Measurements from ENCODE around the gene ETFB. TPM values are rescaled to one million over a fixed set of nuclear protein-coding genes. Genes with fewer than 3 reads are reported as not detected.

ETFB gene
- total and polyA plus RNA-seq, 9 of the 15 experiments (the other 6 are each of a cell fraction or from before 2014, with no cell fraction given): 18.1 to 143 (median 96.1) TPM

DNA sequence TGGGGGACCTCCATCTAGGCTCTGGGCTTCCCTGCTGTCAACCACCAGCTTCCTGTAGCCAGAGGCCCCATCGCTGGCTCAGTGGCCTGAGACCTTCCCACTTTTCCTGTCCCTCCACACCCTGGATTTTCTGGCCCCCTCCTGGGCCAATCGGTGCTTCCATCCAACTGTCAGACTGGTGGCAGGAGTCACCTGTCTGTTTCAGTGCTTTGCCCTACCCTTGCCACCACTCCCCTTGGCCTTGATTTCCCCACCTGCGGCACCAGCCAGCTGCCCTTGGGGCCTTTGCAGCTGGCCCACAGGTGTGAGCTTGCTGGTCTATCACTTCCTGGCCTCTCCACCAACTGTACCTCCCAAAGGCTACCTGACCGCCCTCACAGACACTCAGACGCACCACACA, 36.8 kb downstream of the ETFB start:
- DNase-seq (ENCODE audit: extremely low read depth in 1 of 4, low spot score in 3 of 4): no peak
- intact Hi-C loops (cut with micrococcal nuclease) (no loop called here), in situ Hi-C loops (cut with MboI) (no loop called here)
- no peak overlapping the region for H2AFZ ChIP-seq (ENCODE audit: low read depth, low read length)
- no peak overlapping the region for H3K9ac ChIP-seq (ENCODE audit: insufficient read depth in 1 of 2, low read depth in 2 of 2, low read length in 2 of 2)
- TF ChIP-seq, protein P1, sequence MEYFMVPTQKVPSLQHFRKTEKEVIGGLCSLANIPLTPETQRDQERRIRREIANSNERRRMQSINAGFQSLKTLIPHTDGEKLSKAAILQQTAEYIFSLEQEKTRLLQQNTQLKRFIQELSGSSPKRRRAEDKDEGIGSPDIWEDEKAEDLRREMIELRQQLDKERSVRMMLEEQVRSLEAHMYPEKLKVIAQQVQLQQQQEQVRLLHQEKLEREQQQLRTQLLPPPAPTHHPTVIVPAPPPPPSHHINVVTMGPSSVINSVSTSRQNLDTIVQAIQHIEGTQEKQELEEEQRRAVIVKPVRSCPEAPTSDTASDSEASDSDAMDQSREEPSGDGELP (CRISPR knock-in tag; IDR thresholded peaks at IDR 0.05; ENCODE audit: borderline replicate concordance): no peak
- TF ChIP-seq ZNF408 (CRISPR knock-in tag; IDR thresholded peaks at IDR 0.05; ENCODE audit: low read depth) (no peak), BRD4 (IDR thresholded peaks at IDR 0.05) (no peak), NR2C1 (IDR thresholded peaks at IDR 0.05) (no peak), NR2C1 (tag; IDR thresholded peaks at IDR 0.05) (no peak), SIRT6 (IDR thresholded peaks at IDR 0.05; ENCODE audit: low read depth, low read length) (no peak), SIN3A (IDR thresholded peaks at IDR 0.05; ENCODE audit: borderline replicate concordance in 2 of 2, control insufficient read depth in 1 of 2, low read depth in 2 of 2, low read length in 2 of 2) (no peak), POU5F1 (IDR thresholded peaks at IDR 0.05; ENCODE audit: borderline replicate concordance, low read depth, low read length, partially characterized antibody) (no peak), RUNX1 (IDR thresholded peaks at IDR 0.05; ENCODE audit: low read depth) (no peak), PPARD (CRISPR knock-in tag; IDR thresholded peaks at IDR 0.05) (no peak), ARID2 (IDR thresholded peaks at IDR 0.05) (no peak), MAZ (CRISPR knock-in tag; conservative IDR thresholded peaks at IDR 0.05 in 1 of 2, IDR thresholded peaks at IDR 0.05 in 1 of 2) (no peak), KAT8 (IDR thresholded peaks at IDR 0.05; ENCODE audit: low read depth) (no peak), JUN (IDR thresholded peaks at IDR 0.05; ENCODE audit: borderline replicate concordance, low read depth, low read length) (no peak), JUN (CRISPR knock-in tag; IDR thresholded peaks at IDR 0.05; ENCODE audit: borderline replicate concordance) (no peak), ZZZ3 (IDR thresholded peaks at IDR 0.05) (no peak), EHMT2 (IDR thresholded peaks at IDR 0.05) (no peak), NELFE (IDR thresholded peaks at IDR 0.05; ENCODE audit: insufficient read depth, insufficient read length) (no peak)
- TF ChIP-seq, protein P2, sequence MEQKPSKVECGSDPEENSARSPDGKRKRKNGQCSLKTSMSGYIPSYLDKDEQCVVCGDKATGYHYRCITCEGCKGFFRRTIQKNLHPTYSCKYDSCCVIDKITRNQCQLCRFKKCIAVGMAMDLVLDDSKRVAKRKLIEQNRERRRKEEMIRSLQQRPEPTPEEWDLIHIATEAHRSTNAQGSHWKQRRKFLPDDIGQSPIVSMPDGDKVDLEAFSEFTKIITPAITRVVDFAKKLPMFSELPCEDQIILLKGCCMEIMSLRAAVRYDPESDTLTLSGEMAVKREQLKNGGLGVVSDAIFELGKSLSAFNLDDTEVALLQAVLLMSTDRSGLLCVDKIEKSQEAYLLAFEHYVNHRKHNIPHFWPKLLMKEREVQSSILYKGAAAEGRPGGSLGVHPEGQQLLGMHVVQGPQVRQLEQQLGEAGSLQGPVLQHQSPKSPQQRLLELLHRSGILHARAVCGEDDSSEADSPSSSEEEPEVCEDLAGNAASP (IDR thresholded peaks at IDR 0.05): no peak
- TF ChIP-seq, protein P3, sequence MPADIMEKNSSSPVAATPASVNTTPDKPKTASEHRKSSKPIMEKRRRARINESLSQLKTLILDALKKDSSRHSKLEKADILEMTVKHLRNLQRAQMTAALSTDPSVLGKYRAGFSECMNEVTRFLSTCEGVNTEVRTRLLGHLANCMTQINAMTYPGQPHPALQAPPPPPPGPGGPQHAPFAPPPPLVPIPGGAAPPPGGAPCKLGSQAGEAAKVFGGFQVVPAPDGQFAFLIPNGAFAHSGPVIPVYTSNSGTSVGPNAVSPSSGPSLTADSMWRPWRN (IDR thresholded peaks at IDR 0.05; ENCODE audit: low read depth): no peak
- TF ChIP-seq, protein P4, sequence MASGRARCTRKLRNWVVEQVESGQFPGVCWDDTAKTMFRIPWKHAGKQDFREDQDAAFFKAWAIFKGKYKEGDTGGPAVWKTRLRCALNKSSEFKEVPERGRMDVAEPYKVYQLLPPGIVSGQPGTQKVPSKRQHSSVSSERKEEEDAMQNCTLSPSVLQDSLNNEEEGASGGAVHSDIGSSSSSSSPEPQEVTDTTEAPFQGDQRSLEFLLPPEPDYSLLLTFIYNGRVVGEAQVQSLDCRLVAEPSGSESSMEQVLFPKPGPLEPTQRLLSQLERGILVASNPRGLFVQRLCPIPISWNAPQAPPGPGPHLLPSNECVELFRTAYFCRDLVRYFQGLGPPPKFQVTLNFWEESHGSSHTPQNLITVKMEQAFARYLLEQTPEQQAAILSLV (tag; IDR thresholded peaks at IDR 0.05): no peak
- FAIRE-seq: no peak
- no peaks in the 10 kb centered on the region for H3K36me3 ChIP-seq (ENCODE audit: control insufficient read depth, insufficient read depth, low read length)
- no peaks in the 10 kb centered on the region for H3K9me1 ChIP-seq (ENCODE audit: control insufficient read depth, insufficient read depth, low read length)
- H3K27ac ChIP-seq (ENCODE audit: extremely low read depth, low read depth, low read length): no peak overlapping the region
- peaks cover 4 to 23% of the 10 kb centered on the region in 2 experiments; a peak in 3 of 5 replicates for H3K4me1 ChIP-seq (replicated peaks in 1 of 2; ENCODE audit: control insufficient read depth in 2 of 2, insufficient read depth in 2 of 2, low read length in 2 of 2)
- WGBS (ENCODE audit: insufficient coverage, low coverage, missing lambda C conversion rate): 73% methylated on average over 4 of the region's 5 CpGs
- no peak overlapping the region for H3K4me3 ChIP-seq
- BruUV-seq (replicated peaks): no TSS peak
- ChIA-PET CTCF (ENCODE audit: low intra/inter-chr PET ratio) (no interaction called here), POLR2A (interaction anchor here (0.5 to 0.6 kb wide), 2 partner anchors 75 to 1439 kb away, joined by 3 read pairs; no protein-coding TSS in a partner anchor)
- H4K20me1 ChIP-seq (replicated peaks; ENCODE audit: control insufficient read depth, insufficient read depth, low read length): no peaks in the 10 kb centered on the region
- peaks cover 8 to 10% of the 10 kb centered on the region in 2 experiments for H3K27me3 ChIP-seq (ENCODE audit: control insufficient read depth in 2 of 2, insufficient read depth in 2 of 2, low read length in 2 of 2)
- no peak overlapping the region for H3K4me2 ChIP-seq (ENCODE audit: insufficient read depth, low read length)
- ATAC-seq: no peak
- no peaks in the 10 kb centered on the region for H3K79me2 ChIP-seq (ENCODE audit: control insufficient read depth, insufficient read depth, low read length)
- no peaks in the 10 kb centered on the region for H3K9me3 ChIP-seq (replicated peaks; ENCODE audit: control insufficient read depth, insufficient read depth, low read depth, low read length)

All from K562 (cell line).